Measurements from ENCODE around the gene SH3RF1. TPM values are rescaled to one million over a fixed set of nuclear protein-coding genes. Genes with fewer than 3 reads are reported as not detected.

The SH3RF1 gene
- total and polyA plus RNA-seq, 10 of the 15 experiments (the other 5 are each of a cell fraction or from before 2014, with no cell fraction given) = 4.5 to 22.5 (median 10.4) TPM

- ATAC-seq (no peak), DNase-seq (ENCODE audit: low read depth, low spot score) (no peak), FAIRE-seq (no peak)
- H3K4me1 ChIP-seq (ENCODE audit: control insufficient read depth, insufficient read depth, low read length) = no peaks in the 10 kb centered on the region; the same call in 1 of the 2 replicates
- 63% methylated on average over 2 of the region's 2 CpGs for WGBS (ENCODE audit: insufficient coverage, insufficient replicate concordance, low lambda C conversion rate, missing lambda C conversion rate)
- no peaks in the 10 kb centered on the region for H3K27me3 ChIP-seq (replicated peaks in 1 of 2; ENCODE audit: control insufficient read depth in 2 of 2, insufficient read depth in 2 of 2, low read length in 1 of 2)
- in situ Hi-C loops (cut with MboI) (no loop called here), intact Hi-C loops (cut with micrococcal nuclease; ENCODE audit: unreplicated experiment) (no loop called here)
- no peak overlapping the region for H3K4me2 ChIP-seq (ENCODE audit: control insufficient read depth, insufficient read depth)
- no peak overlapping the region for H3K4me3 ChIP-seq
- RAD21 ChIA-PET (ENCODE audit: unreplicated experiment) = interaction anchor here (0.7 to 1.1 kb wide), 2 partner anchors 26 to 128 kb away, joined by 3 read pairs; no protein-coding TSS in a partner anchor
- no peaks in the 10 kb centered on the region for H3K79me2 ChIP-seq (ENCODE audit: control insufficient read depth, insufficient read depth, low read length)
- H3K9me3 ChIP-seq (replicated peaks; ENCODE audit: control insufficient read depth, insufficient read depth, low read length) = no peaks in the 10 kb centered on the region
- H3K36me3 ChIP-seq (ENCODE audit: control insufficient read depth in 2 of 2, insufficient read depth in 2 of 2, low read length in 1 of 2) = no peaks in the 10 kb centered on the region; a peak in 1 of 4 replicates
- no peak overlapping the region for H2AFZ ChIP-seq (ENCODE audit: control insufficient read depth, low read depth, low read length)
- no peak for TF ChIP-seq EGR1 (IDR thresholded peaks at IDR 0.05; ENCODE audit: borderline replicate concordance in 1 of 2, low read depth in 2 of 2, low read length in 2 of 2)
- CTCF ChIA-PET = no interaction called here
- no TSS peak for BruUV-seq (replicated peaks)
- H3K27ac ChIP-seq (ENCODE audit: control insufficient read depth, insufficient read depth) = no peak overlapping the region
- SMC1A ChIA-PET (ENCODE audit: uncharacterized antibody, unreplicated experiment) = interaction anchor here (1.6 to 1.7 kb wide), 2 partner anchors 10 to 343 kb away, joined by 3 to 7 read pairs; no protein-coding TSS in a partner anchor
- no peaks in the 10 kb centered on the region for H4K20me1 ChIP-seq (ENCODE audit: control insufficient read depth, insufficient read depth)
- POLR2A ChIA-PET = no interaction called here
- H3K9ac ChIP-seq (ENCODE audit: control insufficient read depth, insufficient read depth, low read length) = no peak overlapping the region
Measured at GRCh38 chr4:169142391-169142790, 128.4 kb downstream of the SH3RF1 start.

DNA sequence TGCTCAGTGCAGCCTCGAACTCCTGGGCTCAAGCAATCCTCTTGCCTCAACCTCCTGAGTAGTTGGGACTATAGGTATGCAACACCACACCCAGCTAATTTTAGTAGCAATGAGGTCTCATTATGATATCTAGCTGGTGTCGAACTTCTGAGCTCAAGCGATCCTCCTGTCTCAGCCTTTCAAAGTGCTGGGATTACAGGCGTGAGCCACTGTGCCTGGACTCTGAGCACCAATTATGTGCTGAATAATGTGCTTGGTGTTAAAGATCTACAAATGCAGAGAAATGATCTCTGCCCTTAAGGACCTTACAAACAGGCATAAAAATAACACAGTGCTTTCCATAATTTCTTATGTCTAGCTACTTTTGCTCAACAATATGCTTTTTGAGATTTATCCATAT lies 131.7 kb downstream of the SH3RF1 start:
- WGBS (ENCODE audit: insufficient coverage, insufficient replicate concordance, low lambda C conversion rate, missing lambda C conversion rate) = 99% methylated on average over 4 of the region's 4 CpGs
- Histone ChIP-seq H3K36me3 (ENCODE audit: control insufficient read depth in 2 of 2, insufficient read depth in 2 of 2, low read length in 1 of 2) (peaks cover 3 to 7% of the 10 kb centered on the region in 2 experiments; a peak in 3 of 4 replicates), H3K4me3 (no peak overlapping the region), H3K9ac (ENCODE audit: control insufficient read depth, insufficient read depth, low read length) (no peak overlapping the region), H3K4me1 (ENCODE audit: control insufficient read depth, insufficient read depth, low read length) (no peaks in the 10 kb centered on the region; the same call in 1 of the 2 replicates), H3K9me3 (replicated peaks; ENCODE audit: control insufficient read depth, insufficient read depth, low read length) (no peaks in the 10 kb centered on the region), H4K20me1 (ENCODE audit: control insufficient read depth, insufficient read depth) (no peaks in the 10 kb centered on the region), H3K27ac (ENCODE audit: control insufficient read depth, insufficient read depth) (no peak overlapping the region), H2AFZ (ENCODE audit: control insufficient read depth, low read depth, low read length) (no peak overlapping the region), H3K79me2 (ENCODE audit: control insufficient read depth, insufficient read depth, low read length) (no peaks in the 10 kb centered on the region), H3K4me2 (ENCODE audit: control insufficient read depth, insufficient read depth) (no peak overlapping the region), H3K27me3 (replicated peaks in 1 of 2; ENCODE audit: control insufficient read depth in 2 of 2, insufficient read depth in 2 of 2, low read length in 1 of 2) (no peaks in the 10 kb centered on the region)
- BruUV-seq (replicated peaks) = no TSS peak
- no peak for TF ChIP-seq MAX (IDR thresholded peaks at IDR 0.05; ENCODE audit: low read depth, low read length)
- intact Hi-C loops (cut with micrococcal nuclease; ENCODE audit: unreplicated experiment) = no loop called here
- in situ Hi-C loops (cut with MboI) = no loop called here
- SMC1A ChIA-PET (ENCODE audit: uncharacterized antibody, unreplicated experiment) = interaction anchor here (0.7 to 3.2 kb wide), 10 partner anchors 9 to 357 kb away, joined by 3 to 14 read pairs (median 5); no protein-coding TSS in a partner anchor
- POLR2A ChIA-PET = interaction anchor here (0.5 to 1.2 kb wide), 2 partner anchors 10 to 71 kb away, joined by 3 to 4 read pairs; no protein-coding TSS in a partner anchor
- ATAC-seq = no peak
- DNase-seq (ENCODE audit: low read depth, low spot score) = no peak
- CTCF ChIA-PET = no interaction called here
- RAD21 ChIA-PET (ENCODE audit: unreplicated experiment) = no interaction called here
- FAIRE-seq = no peak

Measured in GM12878 (cell line).